ENCODE results near the gene WHAMM. TPM values are rescaled to one million over a fixed set of nuclear protein-coding genes. Genes with fewer than 3 reads are reported as not detected.

The WHAMM gene
- total RNA-seq, 1 donor from 2014 or later = 9.4 TPM

DNA sequence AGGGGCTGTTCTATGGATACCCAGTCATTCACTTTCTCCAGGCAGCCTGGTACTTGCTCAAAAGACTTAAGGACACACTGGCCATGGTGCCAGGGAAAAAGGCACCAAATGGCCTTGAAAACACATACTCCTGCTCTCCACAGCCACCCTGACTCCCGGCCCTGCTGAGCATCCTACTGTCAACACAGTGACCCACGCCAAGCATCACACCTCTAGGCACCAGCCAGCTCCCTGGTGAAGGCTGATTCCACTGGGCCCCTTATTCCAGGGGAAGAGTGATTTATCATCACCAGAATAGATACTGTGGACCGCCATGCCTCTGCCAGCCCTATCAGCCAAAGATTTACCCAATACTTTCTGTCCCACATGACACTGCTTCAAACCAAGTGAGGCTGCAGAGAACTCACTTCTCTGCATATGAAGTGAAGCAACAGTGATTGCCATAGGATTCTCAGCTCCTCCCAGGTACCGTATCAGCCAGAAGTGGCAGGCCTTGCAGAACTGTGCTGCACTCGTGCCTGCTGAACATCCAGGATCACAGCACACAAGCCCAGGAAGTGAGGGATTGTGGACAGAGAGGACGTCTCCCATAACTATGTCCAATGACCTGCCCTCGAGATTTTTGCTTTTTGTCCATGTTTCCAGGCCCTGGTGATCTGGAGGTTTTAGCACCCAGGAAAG lies 63.7 kb downstream of the WHAMM start:
- FAIRE-seq (no peak), DNase-seq (ENCODE audit: low read depth) (no peak)
- Mint-ChIP-seq H3K27ac (ENCODE audit: unreplicated experiment) (no peak overlapping the region), H3K9me3 (ENCODE audit: unreplicated experiment) (peaks cover 5% of the 10 kb centered on the region), H3K4me3 (ENCODE audit: unreplicated experiment) (no peak overlapping the region), H3K4me1 (ENCODE audit: low read depth, unreplicated experiment) (peaks cover 13% of the 10 kb centered on the region), H3K27me3 (ENCODE audit: low read depth, unreplicated experiment) (peaks cover 2% of the 10 kb centered on the region), H3K36me3 (ENCODE audit: low read depth, unreplicated experiment) (peaks cover 16% of the 10 kb centered on the region)
- Histone ChIP-seq H3K27ac (ENCODE audit: low read depth, low read length) (no peak overlapping the region), H3K4me1 (ENCODE audit: insufficient read depth, low read length) (peaks cover 11% of the 10 kb centered on the region), H2AFZ (ENCODE audit: low read depth, low read length) (no peak overlapping the region), H3K79me2 (ENCODE audit: insufficient read depth, low read length) (no peaks in the 10 kb centered on the region), H3K4me3 (ENCODE audit: insufficient read depth, low read depth, low read length) (no peak overlapping the region), H3K27me3 (ENCODE audit: insufficient read depth, low read length) (no peaks in the 10 kb centered on the region), H3K9ac (ENCODE audit: low read length) (no peak overlapping the region), H4K20me1 (ENCODE audit: insufficient read depth, low read length) (no peaks in the 10 kb centered on the region), H3K4me2 (ENCODE audit: low read length) (no peak overlapping the region), H3K36me3 (ENCODE audit: insufficient read depth, low read length) (no peaks in the 10 kb centered on the region), H3K9me3 (ENCODE audit: insufficient read depth, low read depth, low read length) (no peaks in the 10 kb centered on the region)
- TF ChIP-seq, protein P1, sequence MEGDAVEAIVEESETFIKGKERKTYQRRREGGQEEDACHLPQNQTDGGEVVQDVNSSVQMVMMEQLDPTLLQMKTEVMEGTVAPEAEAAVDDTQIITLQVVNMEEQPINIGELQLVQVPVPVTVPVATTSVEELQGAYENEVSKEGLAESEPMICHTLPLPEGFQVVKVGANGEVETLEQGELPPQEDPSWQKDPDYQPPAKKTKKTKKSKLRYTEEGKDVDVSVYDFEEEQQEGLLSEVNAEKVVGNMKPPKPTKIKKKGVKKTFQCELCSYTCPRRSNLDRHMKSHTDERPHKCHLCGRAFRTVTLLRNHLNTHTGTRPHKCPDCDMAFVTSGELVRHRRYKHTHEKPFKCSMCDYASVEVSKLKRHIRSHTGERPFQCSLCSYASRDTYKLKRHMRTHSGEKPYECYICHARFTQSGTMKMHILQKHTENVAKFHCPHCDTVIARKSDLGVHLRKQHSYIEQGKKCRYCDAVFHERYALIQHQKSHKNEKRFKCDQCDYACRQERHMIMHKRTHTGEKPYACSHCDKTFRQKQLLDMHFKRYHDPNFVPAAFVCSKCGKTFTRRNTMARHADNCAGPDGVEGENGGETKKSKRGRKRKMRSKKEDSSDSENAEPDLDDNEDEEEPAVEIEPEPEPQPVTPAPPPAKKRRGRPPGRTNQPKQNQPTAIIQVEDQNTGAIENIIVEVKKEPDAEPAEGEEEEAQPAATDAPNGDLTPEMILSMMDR (IDR thresholded peaks at IDR 0.05; ENCODE audit: insufficient read depth, low read depth, low read length) = no peak
- no peak for TF ChIP-seq EZH2 (IDR thresholded peaks at IDR 0.05; ENCODE audit: insufficient read depth, low read length)

DNA sequence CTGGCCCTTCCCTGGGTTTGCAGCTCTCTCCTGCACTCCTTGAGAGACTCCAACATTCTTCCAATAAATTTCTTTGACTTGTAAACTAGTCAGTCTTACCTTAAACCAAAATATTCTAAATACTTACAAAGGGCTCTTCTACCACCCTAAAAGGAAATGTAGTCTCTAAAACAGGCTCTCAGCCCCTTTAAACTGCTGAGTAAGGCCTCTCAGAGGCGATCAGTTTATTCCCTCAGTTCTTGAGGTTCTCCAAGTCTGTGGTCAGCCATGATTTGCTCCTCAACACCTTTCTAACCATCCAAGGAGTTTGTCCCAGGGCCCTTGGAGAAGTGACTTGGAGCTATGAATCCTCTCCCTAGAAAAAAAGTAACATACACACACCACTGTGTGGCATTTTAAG lies 64.8 kb downstream of the WHAMM start:
- no peak for TF ChIP-seq EZH2 (IDR thresholded peaks at IDR 0.05; ENCODE audit: insufficient read depth, low read length)
- TF ChIP-seq, protein P1 (IDR thresholded peaks at IDR 0.05; ENCODE audit: insufficient read depth, low read depth, low read length) = no peak
- H3K4me2 ChIP-seq (ENCODE audit: low read length) = no peak overlapping the region
- no peaks in the 10 kb centered on the region for H4K20me1 ChIP-seq (ENCODE audit: insufficient read depth, low read length)
- DNase-seq (ENCODE audit: low read depth) = no peak
- H3K9ac ChIP-seq (ENCODE audit: low read length) = no peak overlapping the region
- no peaks in the 10 kb centered on the region for H3K27me3 ChIP-seq (ENCODE audit: insufficient read depth, low read length)
- no peaks in the 10 kb centered on the region for H3K9me3 ChIP-seq (ENCODE audit: insufficient read depth, low read depth, low read length)
- Mint-ChIP-seq H3K27me3 (ENCODE audit: low read depth, unreplicated experiment) (peaks cover 2% of the 10 kb centered on the region), H3K36me3 (ENCODE audit: low read depth, unreplicated experiment) (peaks cover 16% of the 10 kb centered on the region), H3K27ac (ENCODE audit: unreplicated experiment) (no peak overlapping the region), H3K9me3 (ENCODE audit: unreplicated experiment) (peaks cover 5% of the 10 kb centered on the region), H3K4me1 (ENCODE audit: low read depth, unreplicated experiment) (peaks cover 13% of the 10 kb centered on the region), H3K4me3 (ENCODE audit: unreplicated experiment) (no peak overlapping the region)
- FAIRE-seq = no peak
- H3K36me3 ChIP-seq (ENCODE audit: insufficient read depth, low read length) = no peaks in the 10 kb centered on the region
- no peak overlapping the region for H2AFZ ChIP-seq (ENCODE audit: low read depth, low read length)
- peaks cover 11% of the 10 kb centered on the region for H3K4me1 ChIP-seq (ENCODE audit: insufficient read depth, low read length)
- no peak overlapping the region for H3K4me3 ChIP-seq (ENCODE audit: insufficient read depth, low read depth, low read length)
- H3K79me2 ChIP-seq (ENCODE audit: insufficient read depth, low read length) = no peaks in the 10 kb centered on the region
- no peak overlapping the region for H3K27ac ChIP-seq (ENCODE audit: low read depth, low read length)

DNA sequence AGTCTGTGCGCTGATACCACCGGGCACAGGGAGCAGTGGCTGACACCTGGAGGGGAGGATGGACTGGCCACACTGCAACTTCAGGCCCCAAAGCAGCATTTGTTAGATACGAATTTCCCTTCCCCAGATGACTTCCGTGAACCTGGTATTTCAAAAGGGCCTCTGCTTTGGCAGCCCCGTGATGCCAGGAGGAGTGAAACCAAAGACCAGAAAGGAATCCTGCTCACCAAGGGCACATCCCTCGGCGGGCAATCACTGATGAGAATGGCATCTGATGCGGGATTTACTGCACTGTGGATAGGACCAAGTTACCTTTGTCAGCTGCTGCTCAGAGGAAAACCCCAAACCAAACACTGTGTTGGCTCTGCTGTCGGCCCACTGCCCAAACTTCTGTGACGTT lies 65.5 kb downstream of the WHAMM start:
- H3K36me3 ChIP-seq (ENCODE audit: insufficient read depth, low read length) = no peaks in the 10 kb centered on the region
- Mint-ChIP-seq H3K4me1 (ENCODE audit: low read depth, unreplicated experiment) (peaks cover 13% of the 10 kb centered on the region), H3K27ac (ENCODE audit: unreplicated experiment) (no peak overlapping the region), H3K36me3 (ENCODE audit: low read depth, unreplicated experiment) (peaks cover 16% of the 10 kb centered on the region), H3K27me3 (ENCODE audit: low read depth, unreplicated experiment) (peaks cover 2% of the 10 kb centered on the region), H3K9me3 (ENCODE audit: unreplicated experiment) (peaks cover 5% of the 10 kb centered on the region), H3K4me3 (ENCODE audit: unreplicated experiment) (no peak overlapping the region)
- no peak overlapping the region for H3K27ac ChIP-seq (ENCODE audit: low read depth, low read length)
- H2AFZ ChIP-seq (ENCODE audit: low read depth, low read length) = peak overlapping the region; percentile 38
- H3K4me3 ChIP-seq (ENCODE audit: insufficient read depth, low read depth, low read length) = no peak overlapping the region
- H4K20me1 ChIP-seq (ENCODE audit: insufficient read depth, low read length) = no peaks in the 10 kb centered on the region
- TF ChIP-seq, protein P1 (IDR thresholded peaks at IDR 0.05; ENCODE audit: insufficient read depth, low read depth, low read length) = no peak
- no peak for TF ChIP-seq EZH2 (IDR thresholded peaks at IDR 0.05; ENCODE audit: insufficient read depth, low read length)
- no peaks in the 10 kb centered on the region for H3K9me3 ChIP-seq (ENCODE audit: insufficient read depth, low read depth, low read length)
- peaks cover 11% of the 10 kb centered on the region for H3K4me1 ChIP-seq (ENCODE audit: insufficient read depth, low read length)
- no peak overlapping the region for H3K9ac ChIP-seq (ENCODE audit: low read length)
- no peaks in the 10 kb centered on the region for H3K79me2 ChIP-seq (ENCODE audit: insufficient read depth, low read length)
- FAIRE-seq (no peak), DNase-seq (ENCODE audit: low read depth) (no peak)
- peak overlapping the region; percentile 79 for H3K4me2 ChIP-seq (ENCODE audit: low read length)
- H3K27me3 ChIP-seq (ENCODE audit: insufficient read depth, low read length) = no peaks in the 10 kb centered on the region

Data from astrocyte (in vitro differentiated cells and primary cell).